Suprapubic skin (tissue), 4 donors: Measurements from ENCODE around the gene MEI1.

Source experiments
- CTCF ChIP-seq, 2 donors: fragments of 200-600 bp in 1 of 2; fragments of 450-650 bp in 1 of 2; sonication (generic) in 1 of 2; IDR thresholded peaks; one replicate each; pipeline ENCODE4 v1.5.1; 2016 to 2019; ENCODE audit warnings: antibody characterized with exemption in 2 of 2, mild to moderate bottlenecking in 1 of 2, moderate library complexity in 1 of 2
- EP300 ChIP-seq: sonication (generic); formaldehyde crosslinking; IDR thresholded peaks from one replicate; pipeline ENCODE4 v1.6.1; 2017; ENCODE audit warnings: antibody characterized with exemption
- POLR2A ChIP-seq, 2 donors: fragments of 450-650 bp; IDR thresholded peaks; one replicate each; pipeline ENCODE4 v1.6.1; 2017; ENCODE audit warnings: antibody characterized with exemption in 2 of 2, mild to moderate bottlenecking in 2 of 2, moderate library complexity in 2 of 2
- POLR2AphosphoS5 ChIP-seq, 3 donors: sonication (generic); formaldehyde crosslinking; IDR thresholded peaks; one replicate each; pipeline ENCODE4 v1.6.1; 2017; ENCODE audit warnings: antibody characterized with exemption in 3 of 3

- no peak for TF ChIP-seq CTCF (IDR thresholded peaks at IDR 0.05)
- no peak for TF ChIP-seq POLR2A (IDR thresholded peaks at IDR 0.05)
- no peak for TF ChIP-seq POLR2AphosphoS5 (IDR thresholded peaks at IDR 0.05)
- no peak for TF ChIP-seq EP300
These were observed 83.0 kb downstream of the MEI1 start for GRCh38 chr22:41782316-41782715.
